Right atrium auricular region (tissue), 2 donors: ENCODE results near the gene TET2. TPM values are rescaled to one million over a fixed set of nuclear protein-coding genes. Genes with fewer than 3 reads are reported as not detected.

Experiments
- DNase-seq: peaks from one replicate; pipeline ENCODE4 v3.0.0-alpha.2; 2019; ENCODE audit warnings: low spot score
- H3K27ac ChIP-seq, 2 donors: fragments of 200-600 bp; sonication (generic); 1 replicate in 1 of 2; 2 replicates in 1 of 2; pipeline ENCODE4 v1.5.1; 2016 to 2019
- H3K27me3 ChIP-seq, 2 donors: fragments of 200-600 bp; sonication (generic); one replicate each; pipeline versions ENCODE4 v1.5.1 to v1.6.0; 2017 to 2019
- H3K36me3 ChIP-seq: fragments of 200-600 bp; sonication (generic); one replicate; pipeline ENCODE4 v1.5.1; 2016
- H3K4me1 ChIP-seq, 2 donors: fragments of 200-600 bp; sonication (generic); one replicate each; pipeline versions ENCODE4 v1.5.1 to v1.6.0; 2017 to 2019
- H3K4me3 ChIP-seq, 2 donors: fragments of 200-600 bp; sonication (generic); 1 replicate in 1 of 2; 2 replicates in 1 of 2; pipeline ENCODE4 v1.5.1; 2017 to 2019; ENCODE audit warnings: mild to moderate bottlenecking in 1 of 2, moderate library complexity in 1 of 2
- H3K9me3 ChIP-seq, 2 donors: fragments of 200-600 bp; sonication (generic); one replicate each; pipeline ENCODE4 v1.5.1; 2019
- CTCF ChIP-seq, 2 donors: fragments of 200-600 bp; sonication (generic); IDR thresholded peaks; one replicate each; pipeline ENCODE4 v1.5.1; 2019; ENCODE audit warnings: antibody characterized with exemption in 2 of 2
- total RNA-seq, 2 donors: library from RNA; depleted of rRNA; stranded (reverse); fragments of >200 nt; gene quantifications; one replicate each; pipeline ENCODE4 v1.1.0, GENCODE V29; 2016

TET2 gene
- total RNA-seq, 2 donors from 2014 or later: 15.4 to 16.2 TPM

GRCh38 chr4:105148776-105149175, 2.1 kb downstream of the TET2 start:
- peak overlapping the region in 1 of 2 donors; percentile 72 for H3K4me3 ChIP-seq

GRCh38 chr4:105149771-105150170, 3.1 kb downstream of the TET2 start:
- no peak for TF ChIP-seq CTCF (IDR thresholded peaks at IDR 0.05)
- H3K27ac ChIP-seq: peak overlapping the region; percentile 15 to 31
- no peaks in the 10 kb centered on the region for H3K36me3 ChIP-seq
- H3K9me3 ChIP-seq: no peaks in the 10 kb centered on the region
- DNase-seq: no peak
- peaks cover 0 to 29% of the 10 kb centered on the region in 2 donors for H3K4me1 ChIP-seq
- no peak overlapping the region for H3K4me3 ChIP-seq
- H3K27me3 ChIP-seq: no peaks in the 10 kb centered on the region

More at GRCh38 chr4:105148776-105149175, 2.1 kb downstream of the TET2 start:
- H3K27me3 ChIP-seq: no peaks in the 10 kb centered on the region
- no peaks in the 10 kb centered on the region for H3K9me3 ChIP-seq
- H3K36me3 ChIP-seq: no peaks in the 10 kb centered on the region
- DNase-seq: no peak
- no peak for TF ChIP-seq CTCF (IDR thresholded peaks at IDR 0.05)
- peaks cover 0 to 29% of the 10 kb centered on the region in 2 donors for H3K4me1 ChIP-seq
- H3K27ac ChIP-seq: peak overlapping the region in 1 of 2 donors; percentile 91

- no peaks in the 10 kb centered on the region for H3K9me3 ChIP-seq
- no peak for DNase-seq
- no peak for TF ChIP-seq CTCF (IDR thresholded peaks at IDR 0.05)
- no peaks in the 10 kb centered on the region for H3K27me3 ChIP-seq
- H3K4me1 ChIP-seq: peaks cover 0 to 29% of the 10 kb centered on the region in 2 donors
- H3K36me3 ChIP-seq: no peaks in the 10 kb centered on the region
- peak overlapping the region in 1 of 2 donors; percentile 15 for H3K27ac ChIP-seq
- no peak overlapping the region for H3K4me3 ChIP-seq
These were observed 3.8 kb downstream of the TET2 start for GRCh38 chr4:105150503-105150902.

- Histone ChIP-seq H3K27me3 (no peaks in the 10 kb centered on the region), H3K4me1 (peaks cover 0 to 24% of the 10 kb centered on the region in 2 donors), H3K36me3 (no peaks in the 10 kb centered on the region), H3K9me3 (no peaks in the 10 kb centered on the region), H3K27ac (no peak overlapping the region), H3K4me3 (no peak overlapping the region)
- no peak for TF ChIP-seq CTCF (IDR thresholded peaks at IDR 0.05)
- no peak for DNase-seq
These were observed 7.1 kb downstream of the TET2 start for GRCh38 chr4:105153749-105154148.

GRCh38 chr4:105154576-105154975, 7.9 kb downstream of the TET2 start:
- DNase-seq: no peak
- Histone ChIP-seq H3K9me3 (no peaks in the 10 kb centered on the region), H3K36me3 (no peaks in the 10 kb centered on the region), H3K4me1 (peaks cover 0 to 16% of the 10 kb centered on the region in 2 donors), H3K27me3 (no peaks in the 10 kb centered on the region), H3K4me3 (no peak overlapping the region), H3K27ac (no peak overlapping the region)
- TF ChIP-seq CTCF (IDR thresholded peaks at IDR 0.05): no peak

GRCh38 chr4:105155426-105155825, 8.8 kb downstream of the TET2 start:
- no peak for TF ChIP-seq CTCF (IDR thresholded peaks at IDR 0.05)

More at GRCh38 chr4:105155426-105155825, 8.8 kb downstream of the TET2 start:
- H3K36me3 ChIP-seq: no peaks in the 10 kb centered on the region
- H3K4me3 ChIP-seq: no peak overlapping the region
- no peaks in the 10 kb centered on the region for H3K9me3 ChIP-seq
- no peaks in the 10 kb centered on the region for H3K27me3 ChIP-seq
- H3K27ac ChIP-seq: no peak overlapping the region
- H3K4me1 ChIP-seq: peaks cover 0 to 7% of the 10 kb centered on the region in 2 donors
- DNase-seq: no peak
